ENCODE results near the gene CLIC4.
"Not testable (repeated sequence)": the region's sequence is repeated elsewhere in the genome, so short reads cannot be mapped to it uniquely, and the experiment has no call there.

The CLIC4 gene

GRCh38 chr1:24751833-24752232, 6.6 kb downstream of the CLIC4 start:
- H3K4me3 Mint-ChIP-seq, result no peak overlapping the region
- no peak overlapping the region for H3K27ac Mint-ChIP-seq
- peaks cover 13% of the 10 kb centered on the region for H3K9me3 Mint-ChIP-seq
- H3K27me3 Mint-ChIP-seq (ENCODE audit: low read depth, poor library complexity), result no peaks in the 10 kb centered on the region
- DNase-seq, result no peak
- TF ChIP-seq CTCF (IDR thresholded peaks at IDR 0.05), result no peak
- H3K4me1 Mint-ChIP-seq, result peaks cover 58% of the 10 kb centered on the region
- peaks cover 44% of the 10 kb centered on the region for H3K36me3 Mint-ChIP-seq (ENCODE audit: low read depth)

GRCh38 chr1:24752305-24752704, 7.1 kb downstream of the CLIC4 start:
- Mint-ChIP-seq H3K27ac (no peak overlapping the region), H3K36me3 (ENCODE audit: low read depth) (peaks cover 41% of the 10 kb centered on the region), H3K27me3 (ENCODE audit: low read depth, poor library complexity) (no peaks in the 10 kb centered on the region), H3K4me1 (peaks cover 53% of the 10 kb centered on the region), H3K9me3 (peaks cover 13% of the 10 kb centered on the region), H3K4me3 (no peak overlapping the region)
- DNase-seq, result no peak
- no peak for TF ChIP-seq CTCF (IDR thresholded peaks at IDR 0.05)

GRCh38 chr1:24754229-24754628, 9.0 kb downstream of the CLIC4 start:
- Mint-ChIP-seq H3K9me3 (peaks cover 13% of the 10 kb centered on the region), H3K4me1 (peaks cover 34% of the 10 kb centered on the region), H3K27me3 (ENCODE audit: low read depth, poor library complexity) (no peaks in the 10 kb centered on the region), H3K36me3 (ENCODE audit: low read depth) (peaks cover 39% of the 10 kb centered on the region), H3K4me3 (no peak overlapping the region), H3K27ac (no peak overlapping the region)
- TF ChIP-seq CTCF (IDR thresholded peaks at IDR 0.05), result no peak
- no peak for DNase-seq

GRCh38 chr1:24755323-24755722, 10.1 kb downstream of the CLIC4 start:
- peaks cover 35% of the 10 kb centered on the region for H3K36me3 Mint-ChIP-seq (ENCODE audit: low read depth)
- not testable (repeated sequence) for DNase-seq; H3K27ac Mint-ChIP-seq; H3K27me3 Mint-ChIP-seq (ENCODE audit: low read depth, poor library complexity); H3K4me3 Mint-ChIP-seq
- H3K4me1 Mint-ChIP-seq, result peaks cover 25% of the 10 kb centered on the region
- peaks cover 13% of the 10 kb centered on the region for H3K9me3 Mint-ChIP-seq

GRCh38 chr1:24756395-24756794, 11.1 kb downstream of the CLIC4 start:
- Mint-ChIP-seq H3K27me3 (ENCODE audit: low read depth, poor library complexity) (no peaks in the 10 kb centered on the region), H3K4me3 (no peak overlapping the region), H3K4me1 (peaks cover 19% of the 10 kb centered on the region), H3K9me3 (peaks cover 13% of the 10 kb centered on the region), H3K27ac (no peak overlapping the region), H3K36me3 (ENCODE audit: low read depth) (peaks cover 26% of the 10 kb centered on the region)
- TF ChIP-seq CTCF (IDR thresholded peaks at IDR 0.05), result no peak
- no peak for DNase-seq

- Mint-ChIP-seq H3K27me3 (ENCODE audit: low read depth, poor library complexity) (no peaks in the 10 kb centered on the region), H3K27ac (no peak overlapping the region), H3K4me1 (peaks cover under 1% of the 10 kb centered on the region), H3K36me3 (ENCODE audit: low read depth) (peaks cover 18% of the 10 kb centered on the region), H3K9me3 (peaks cover 8% of the 10 kb centered on the region), H3K4me3 (no peak overlapping the region)
- DNase-seq, result no peak
- TF ChIP-seq CTCF (IDR thresholded peaks at IDR 0.05), result no peak
Observed at GRCh38 chr1:24759492-24759891, 14.2 kb downstream of the CLIC4 start.
